ENCODE measurements around the gene TARBP1. TPM values are rescaled to one million over a fixed set of nuclear protein-coding genes. Genes with fewer than 3 reads are reported as not detected.
"Not testable (repeated sequence)": the region's sequence is repeated elsewhere in the genome, so short reads cannot be mapped to it uniquely, and the experiment has no call there.

The TARBP1 gene
- total RNA-seq, 1 experiment from 2014 or later = 27.2 TPM

DNA sequence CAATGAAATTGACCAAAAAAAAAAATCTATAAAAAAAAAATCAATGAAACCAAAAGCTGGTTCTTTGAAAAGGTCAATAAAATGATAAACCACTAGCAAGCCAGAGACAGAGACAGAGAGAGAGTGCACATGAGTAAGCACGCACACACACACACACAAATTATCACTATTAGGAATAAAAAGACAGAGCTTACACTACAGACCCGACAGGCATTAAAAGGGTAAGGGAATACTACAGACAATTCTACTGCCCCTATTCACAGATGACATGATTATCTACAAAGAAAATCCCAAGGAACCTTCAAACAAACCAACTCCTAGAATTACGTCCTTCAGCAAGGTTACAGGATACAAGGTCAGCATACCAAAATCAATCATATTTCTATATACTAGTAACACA lies 38.6 kb downstream of the TARBP1 start:
- DNase-seq (ENCODE audit: low read depth) = no peak

DNA sequence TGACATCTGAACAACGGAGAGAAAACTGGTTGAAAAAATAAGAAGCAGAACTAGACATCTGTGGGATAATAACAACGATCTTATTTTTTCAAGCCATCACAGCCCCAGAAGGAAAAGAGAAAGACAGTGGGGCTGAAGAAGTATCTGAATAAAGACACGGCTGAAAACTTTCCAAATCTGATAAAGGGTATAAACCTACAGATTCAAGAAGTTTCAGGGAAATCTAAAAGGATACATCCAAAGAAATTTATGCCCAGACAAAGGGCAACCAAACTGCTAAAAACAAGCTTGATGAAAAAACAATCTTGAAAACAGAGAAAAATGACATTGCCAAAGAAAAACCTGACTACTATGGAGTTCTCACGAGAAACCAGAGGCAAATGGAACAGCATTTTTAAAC lies 40.4 kb downstream of the TARBP1 start:
- DNase-seq (ENCODE audit: low read depth) = no peak

DNA sequence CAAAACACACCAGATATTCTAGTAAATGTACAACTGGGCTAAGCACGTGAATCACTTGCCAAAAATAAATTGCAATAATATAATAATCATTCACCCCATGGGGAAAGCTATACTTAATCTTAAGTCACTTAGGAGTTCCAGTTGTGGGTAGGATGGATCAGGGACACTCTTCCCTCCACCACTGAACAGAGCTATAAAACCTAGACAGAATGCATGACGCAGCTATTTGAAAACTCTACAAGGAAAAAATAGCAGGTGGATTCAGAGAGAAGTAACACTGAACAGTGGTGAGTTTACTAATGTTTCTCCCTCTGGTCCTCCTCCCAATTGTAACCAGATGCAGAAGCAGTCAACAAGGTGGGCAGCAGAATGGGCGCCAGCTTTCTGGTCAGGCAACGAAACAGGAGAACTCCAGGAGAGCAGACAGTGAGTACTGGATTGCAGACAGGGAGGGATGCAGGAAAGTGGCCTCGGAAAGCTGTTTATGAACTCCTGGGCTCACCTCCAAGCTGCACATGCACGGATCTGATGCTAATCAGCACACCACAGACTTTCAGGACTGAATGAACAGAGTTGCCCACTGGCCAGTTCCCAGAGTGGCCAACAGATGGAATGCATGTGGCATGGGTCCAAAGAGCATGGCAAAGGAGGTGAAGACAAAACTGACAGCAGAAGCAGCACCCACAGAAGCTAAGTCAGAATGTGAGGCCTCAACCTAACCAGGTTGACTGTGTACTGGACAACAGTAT lies 41.4 kb downstream of the TARBP1 start:
- DNase-seq (ENCODE audit: low read depth) = peak; percentile 62

DNA sequence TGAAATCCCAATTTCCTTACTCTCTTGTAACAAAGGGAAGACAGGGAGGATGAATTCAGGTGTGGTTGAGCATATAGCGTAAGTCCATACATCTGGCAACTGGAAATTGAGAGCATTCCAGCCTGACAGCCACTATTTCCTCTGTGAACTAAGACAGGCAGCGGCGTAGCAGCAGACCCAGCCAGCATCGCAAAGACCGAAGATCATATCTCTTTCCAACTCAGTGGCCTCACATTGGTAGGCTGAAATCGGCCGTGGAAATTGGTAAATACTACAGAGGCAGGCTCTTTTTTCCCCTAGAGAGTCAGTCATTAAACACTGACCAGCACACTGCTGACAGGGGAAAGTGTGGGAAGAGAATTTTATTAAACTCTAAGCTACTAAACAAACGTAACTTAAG lies 43.4 kb downstream of the TARBP1 start:
- DNase-seq (ENCODE audit: low read depth) = no peak

DNA sequence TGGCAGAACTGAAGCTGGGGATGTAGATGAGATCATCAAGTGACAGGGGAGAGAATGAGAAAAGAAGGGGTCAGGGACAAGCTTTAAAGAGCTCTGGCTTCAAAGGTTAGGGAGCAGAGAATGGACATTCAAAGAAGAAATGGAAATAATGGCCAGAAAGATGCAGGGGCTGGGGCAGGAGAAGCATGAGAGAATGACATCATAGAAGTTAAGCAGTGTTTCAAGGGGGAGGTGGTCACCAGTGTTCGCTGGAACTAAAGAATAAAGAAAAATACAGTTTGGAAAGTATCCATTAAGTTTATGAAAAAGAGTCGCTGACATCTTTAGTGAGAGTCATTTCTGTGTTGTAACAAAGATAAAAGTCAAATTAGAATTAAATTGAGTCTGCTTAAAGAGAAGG lies 44.3 kb downstream of the TARBP1 start:
- no peak for DNase-seq (ENCODE audit: low read depth)

DNA sequence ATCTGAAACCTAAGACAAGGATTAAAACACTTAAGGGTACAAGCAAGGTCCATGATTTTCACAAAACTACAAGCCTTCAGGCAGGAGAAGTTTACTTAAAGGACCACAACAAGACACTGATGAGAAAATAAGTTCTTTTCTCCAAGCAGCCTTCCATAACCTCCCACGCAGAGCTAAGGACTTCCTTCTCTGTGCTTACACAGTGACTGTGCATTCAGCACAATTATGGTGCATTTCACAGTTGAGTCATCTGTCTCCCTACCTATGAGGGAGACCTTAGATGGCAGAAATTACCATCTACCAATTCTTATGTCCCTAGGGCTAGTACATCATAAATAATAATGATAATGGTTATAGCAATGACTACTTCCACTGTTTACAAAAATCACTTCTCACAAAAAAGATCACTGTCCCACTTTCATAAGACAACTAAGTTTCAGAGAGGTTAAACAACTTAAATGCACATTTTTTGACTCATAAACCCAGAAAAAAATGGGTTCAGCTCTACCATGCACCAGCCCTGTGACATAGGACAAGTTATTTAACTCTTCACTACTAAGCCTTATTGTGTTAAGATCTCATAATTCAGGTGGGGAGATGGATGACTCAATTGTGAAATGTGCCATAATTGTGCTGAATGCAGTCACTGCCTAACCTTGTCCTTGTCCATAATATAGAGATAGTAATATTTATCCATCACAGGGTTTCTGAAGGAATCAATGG lies 45.3 kb downstream of the TARBP1 start:
- DNase-seq (ENCODE audit: low read depth) = peak; percentile 33

DNA sequence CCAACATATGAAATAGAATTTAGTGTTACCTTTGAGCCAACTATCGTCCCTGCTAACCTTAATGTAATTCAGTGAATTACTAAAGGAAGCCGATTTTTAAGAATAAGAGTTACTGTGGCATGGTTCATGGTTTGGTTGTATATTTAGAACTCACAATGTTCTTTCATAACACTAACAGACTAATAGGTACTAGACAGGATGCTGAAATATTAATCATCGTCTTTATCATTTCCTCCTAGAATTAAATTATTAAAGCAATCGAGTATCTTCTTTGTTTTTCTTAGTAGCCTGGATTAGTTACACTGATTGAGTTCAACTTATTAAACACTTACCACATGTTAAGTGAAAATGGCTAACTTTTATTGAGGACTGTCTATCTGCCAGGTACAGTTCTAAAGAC lies 47.7 kb downstream of the TARBP1 start:
- DNase-seq (ENCODE audit: low read depth) = no peak

DNA sequence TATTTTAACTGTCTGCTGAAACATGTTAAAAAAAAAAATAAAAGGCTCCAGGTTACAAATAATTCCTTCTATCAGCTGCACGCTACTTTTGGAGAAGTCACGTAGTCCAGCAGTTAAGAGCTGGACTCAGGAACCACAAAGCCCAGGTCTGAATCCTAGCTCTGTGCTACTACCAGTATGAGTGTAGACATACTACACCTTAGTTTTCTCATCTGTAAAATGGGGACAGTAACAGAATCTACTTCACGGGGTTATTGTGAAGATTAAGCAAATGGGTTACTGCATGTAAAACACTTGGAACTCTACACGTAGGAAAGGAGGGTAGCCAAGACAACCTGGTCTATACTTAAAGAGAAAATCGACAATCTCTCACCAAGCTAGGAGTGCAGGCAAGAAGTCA lies 48.3 kb downstream of the TARBP1 start:
- no peak for DNase-seq (ENCODE audit: low read depth)

DNA sequence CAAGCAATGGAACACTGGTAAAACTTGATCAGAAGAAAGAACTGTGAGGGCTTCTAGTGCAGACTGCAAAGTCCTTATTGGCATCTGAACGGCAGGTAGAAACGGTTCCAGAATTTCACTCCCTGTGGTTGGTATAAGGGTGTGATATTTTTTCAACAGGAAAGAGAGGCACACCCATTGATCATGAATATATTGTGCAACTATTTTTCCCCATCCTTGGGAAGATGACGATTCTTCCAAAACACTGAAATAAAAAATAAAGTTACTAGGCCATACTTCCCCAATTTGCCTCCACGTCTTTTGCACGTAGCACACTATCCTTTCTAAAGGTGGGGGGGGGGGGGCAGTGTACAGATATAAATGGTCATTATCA lies 49.6 kb downstream of the TARBP1 start:
- no peak for DNase-seq (ENCODE audit: low read depth)

DNA sequence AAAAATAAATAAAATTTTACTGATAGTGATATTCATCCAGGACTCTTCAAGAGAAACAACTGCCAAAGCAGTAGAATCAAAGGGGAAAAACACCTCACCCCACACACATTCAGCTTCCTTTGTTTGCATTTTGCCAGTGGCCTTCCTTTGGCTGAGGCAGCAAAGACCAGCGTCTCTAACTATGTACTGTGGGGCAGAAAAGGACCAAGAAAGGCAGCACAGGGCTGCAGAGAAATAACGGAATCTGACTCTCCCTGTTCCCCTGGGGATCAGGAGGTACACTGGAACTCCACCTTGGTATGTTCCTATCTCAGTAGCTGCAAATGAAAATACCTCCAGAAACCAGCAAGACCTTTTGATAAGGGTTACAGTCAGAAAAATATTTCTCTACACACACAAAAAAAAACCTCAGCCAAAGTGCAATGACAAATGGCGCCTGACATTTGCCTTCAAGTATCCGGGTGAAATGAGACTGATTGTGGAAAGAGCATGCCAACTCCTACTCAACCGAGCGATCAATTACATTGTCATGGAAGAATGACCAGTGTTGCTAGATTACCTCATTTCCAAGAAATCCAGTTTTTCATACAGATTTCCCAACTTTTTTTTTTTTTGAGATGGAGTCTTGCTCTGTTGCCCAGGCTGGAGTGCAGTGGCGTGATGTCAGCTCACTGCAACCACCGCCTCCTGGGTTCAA lies 50.9 kb downstream of the TARBP1 start:
- no peak for DNase-seq (ENCODE audit: low read depth)

DNA sequence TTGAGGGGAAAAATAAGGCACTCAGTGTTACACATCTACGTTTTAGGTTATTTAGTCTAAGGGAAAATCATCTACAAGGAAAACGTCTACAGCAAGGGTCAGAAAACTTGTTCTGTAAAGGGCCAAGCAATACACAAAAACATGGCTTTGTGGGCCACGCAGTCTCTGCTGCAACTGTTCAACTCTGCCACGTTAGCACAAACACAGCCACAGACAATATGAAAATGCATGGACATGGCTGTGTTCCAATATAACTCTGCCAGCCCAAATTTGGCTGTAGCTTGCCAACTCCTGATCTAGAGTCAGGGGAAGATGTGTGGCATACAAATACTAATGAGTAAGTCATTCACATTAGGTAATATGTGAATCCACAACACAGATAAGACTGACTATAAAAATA lies 65.0 kb downstream of the TARBP1 start:
- no peak for DNase-seq (ENCODE audit: low read depth)

DNA sequence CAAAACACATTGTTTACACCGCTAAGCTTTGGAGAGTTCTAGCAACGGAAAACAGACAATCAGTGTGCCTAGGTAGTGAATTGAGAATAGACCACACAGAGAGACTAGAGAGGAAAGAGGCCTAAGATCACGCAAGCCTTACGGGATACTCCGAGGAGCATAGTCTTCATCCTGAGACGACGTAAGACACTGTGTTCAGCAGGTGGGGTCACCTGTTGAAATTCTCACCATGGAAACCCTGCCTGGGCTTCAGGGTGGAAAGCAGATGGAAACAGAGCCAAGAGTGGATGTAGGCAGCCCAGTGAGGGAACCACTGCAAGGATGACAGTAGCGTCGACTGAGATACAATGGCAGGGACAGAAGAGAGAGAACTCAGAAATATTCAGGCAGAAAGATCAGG lies 65.5 kb downstream of the TARBP1 start:
- DNase-seq (ENCODE audit: low read depth) = no peak

DNA sequence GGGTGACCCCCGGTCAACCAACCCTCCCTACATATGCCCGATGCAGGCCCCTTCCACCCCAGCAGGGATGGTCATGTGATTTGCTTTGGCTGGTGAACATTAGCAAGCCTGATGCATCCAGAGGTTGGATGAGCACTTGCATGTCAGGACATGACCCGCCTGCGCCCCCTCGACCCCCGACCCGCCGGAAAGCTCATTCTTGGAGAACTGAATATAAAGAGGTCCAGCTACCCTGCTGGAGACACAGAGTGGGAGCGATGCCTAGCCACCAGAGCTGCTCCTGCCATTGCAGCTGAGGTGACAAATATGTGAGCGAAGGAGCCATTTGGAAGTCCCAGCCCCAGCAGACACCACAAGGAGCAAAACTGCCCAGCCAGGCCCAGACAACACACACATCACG lies 66.1 kb downstream of the TARBP1 start:
- no peak for DNase-seq (ENCODE audit: low read depth)

DNA sequence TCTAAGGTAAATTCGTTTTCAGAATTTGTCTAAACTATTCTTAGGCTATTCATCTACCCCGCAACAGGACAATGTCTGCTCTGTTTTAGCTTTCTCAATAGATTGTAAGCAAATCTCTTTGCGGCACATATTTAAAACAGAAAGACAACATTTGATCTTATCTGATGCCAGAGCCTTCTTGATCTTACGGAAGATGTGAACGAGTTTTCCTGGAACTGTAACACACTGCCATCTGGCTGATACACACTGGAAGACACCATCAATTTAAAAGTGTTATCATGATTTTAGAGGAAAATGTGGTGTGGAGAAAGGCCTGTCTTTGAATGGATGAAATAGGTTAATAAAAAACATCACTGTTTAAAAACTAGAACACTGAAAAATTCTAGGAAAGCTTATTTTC lies 69.7 kb downstream of the TARBP1 start:
- no peak for DNase-seq (ENCODE audit: low read depth)

DNA sequence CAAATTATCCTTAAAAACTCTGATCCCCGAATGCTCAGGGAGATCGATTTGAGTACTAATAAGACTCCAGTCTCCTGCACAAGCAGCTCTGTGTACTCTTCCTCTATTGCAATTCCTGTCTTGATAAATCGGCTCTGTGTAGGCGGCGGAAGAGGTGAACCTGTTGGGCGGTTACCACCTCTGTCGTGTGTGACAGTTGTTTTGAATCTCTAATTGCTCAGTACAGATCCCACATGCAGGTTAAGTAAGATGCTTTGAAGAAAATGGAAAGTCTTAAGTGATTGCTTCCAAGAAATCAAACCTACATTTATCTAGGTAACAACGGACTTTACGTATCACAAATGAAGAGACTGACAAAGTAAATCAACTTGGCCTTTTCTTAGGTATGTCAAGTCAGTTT lies 70.2 kb downstream of the TARBP1 start:
- DNase-seq (ENCODE audit: low read depth) = no peak

DNA sequence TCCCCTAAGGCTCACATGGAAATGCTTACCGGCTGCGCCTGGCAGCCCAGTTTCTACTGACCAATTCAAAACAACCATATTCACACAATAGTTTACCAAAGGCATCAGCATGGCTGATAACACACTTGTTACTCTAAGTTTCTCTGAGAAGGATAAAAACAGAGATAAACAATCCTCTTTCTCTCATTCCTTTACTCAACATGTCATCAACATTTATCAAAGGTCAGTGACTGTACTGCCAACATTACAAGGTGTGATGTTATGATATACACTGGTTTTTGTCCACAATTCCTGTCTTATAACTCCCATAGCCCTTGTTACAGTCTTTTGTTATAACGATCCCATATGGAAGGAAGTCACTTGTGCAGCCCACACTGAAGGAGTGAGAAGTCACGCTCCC lies 72.1 kb downstream of the TARBP1 start:
- DNase-seq (ENCODE audit: low read depth) = no peak

DNA sequence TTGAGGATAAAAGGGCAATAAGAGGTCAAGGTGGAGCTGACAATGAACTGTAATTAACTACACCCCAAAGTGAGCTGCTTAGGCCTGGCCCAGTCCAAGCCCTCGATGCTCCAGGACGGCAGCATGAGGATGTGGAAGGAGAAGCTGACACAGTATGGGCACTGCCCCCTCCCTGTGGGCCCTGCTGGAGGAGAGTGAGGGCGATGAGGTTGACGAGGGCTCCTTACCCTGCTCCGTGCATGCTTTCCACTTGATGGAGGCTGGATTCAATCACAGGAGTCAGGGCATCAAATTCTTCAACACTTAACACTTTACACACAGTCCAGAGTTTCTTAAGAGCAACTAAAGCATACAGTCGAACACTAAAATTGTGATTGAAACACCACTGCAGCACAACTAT lies 73.3 kb downstream of the TARBP1 start:
- DNase-seq (ENCODE audit: low read depth) = no peak

DNA sequence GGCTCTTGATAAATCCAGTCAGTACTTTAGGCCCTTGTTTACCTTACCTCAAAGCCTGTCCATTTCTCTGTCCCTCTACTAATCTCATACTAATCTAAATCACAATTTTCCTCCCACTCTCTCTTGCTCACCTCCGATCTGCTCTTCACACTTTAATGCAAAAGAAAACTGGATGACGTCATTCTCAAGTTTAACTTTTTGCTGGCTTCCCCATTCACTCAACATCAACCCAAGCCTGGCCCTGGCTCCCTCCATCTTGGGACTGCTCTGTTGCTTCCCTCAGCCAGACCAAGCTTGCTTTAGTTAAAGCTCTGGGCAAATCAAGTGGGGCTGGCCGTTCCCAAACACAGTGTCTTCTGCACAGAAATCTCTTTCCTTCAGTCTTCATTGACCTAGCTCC lies 76.0 kb downstream of the TARBP1 start:
- no peak for DNase-seq (ENCODE audit: low read depth)

DNA sequence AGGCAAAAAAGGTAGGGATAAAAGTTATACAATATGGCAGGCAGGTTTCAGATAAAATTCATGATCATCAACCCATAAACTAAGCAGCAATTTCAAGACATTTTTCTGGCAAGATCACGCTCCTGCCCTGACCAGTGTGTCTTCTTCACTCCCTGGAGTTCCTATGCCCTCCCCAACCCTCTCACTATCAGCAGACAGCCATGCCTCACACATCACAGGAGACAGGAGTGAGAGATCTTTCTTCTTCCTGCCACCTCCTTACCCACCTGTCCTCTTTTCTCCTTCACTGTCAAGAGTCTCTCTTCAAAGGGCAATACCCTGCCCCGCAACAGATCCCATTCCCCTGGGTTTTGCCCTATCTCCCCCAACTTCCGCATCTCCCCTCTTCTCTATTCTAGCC lies 77.3 kb downstream of the TARBP1 start:
- DNase-seq (ENCODE audit: low read depth) = no peak

DNA sequence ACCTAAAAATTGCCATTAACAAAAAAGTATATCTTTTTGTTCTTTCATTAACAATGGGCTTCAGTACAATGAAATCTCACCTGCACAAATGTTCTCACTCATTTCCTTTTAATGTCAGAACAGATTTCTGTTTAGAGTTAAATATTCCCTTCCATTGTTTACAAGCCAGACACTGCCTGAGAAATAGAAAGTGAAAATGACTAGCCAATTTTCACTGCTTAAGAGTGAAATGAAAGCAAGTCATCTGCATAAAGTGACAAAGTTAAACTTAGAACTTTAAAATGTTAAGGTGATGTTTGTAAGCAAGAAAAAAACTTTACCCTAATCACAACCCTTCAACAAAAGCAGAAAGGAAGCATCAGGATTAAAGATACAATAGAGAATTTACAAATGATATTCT lies 78.2 kb downstream of the TARBP1 start:
- DNase-seq (ENCODE audit: low read depth) = no peak

DNA sequence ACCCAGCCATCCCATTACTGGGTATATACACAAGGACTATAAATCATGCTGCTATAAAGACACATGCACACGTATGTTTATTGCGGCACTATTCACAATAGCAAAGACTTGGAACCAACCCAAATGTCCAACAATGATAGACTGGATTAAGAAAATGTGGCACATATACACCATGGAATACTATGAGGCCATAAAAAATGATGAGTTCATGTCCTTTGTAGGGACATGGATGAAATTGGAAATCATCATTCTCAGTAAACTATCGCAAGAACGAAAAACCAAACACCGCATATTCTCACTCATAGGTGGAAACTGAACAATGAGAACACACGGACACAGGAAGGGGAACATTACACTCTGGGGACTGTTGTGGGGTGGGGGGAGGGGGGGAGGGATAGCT lies 79.5 kb downstream of the TARBP1 start:
- DNase-seq (ENCODE audit: low read depth) = not testable (repeated sequence)

DNA sequence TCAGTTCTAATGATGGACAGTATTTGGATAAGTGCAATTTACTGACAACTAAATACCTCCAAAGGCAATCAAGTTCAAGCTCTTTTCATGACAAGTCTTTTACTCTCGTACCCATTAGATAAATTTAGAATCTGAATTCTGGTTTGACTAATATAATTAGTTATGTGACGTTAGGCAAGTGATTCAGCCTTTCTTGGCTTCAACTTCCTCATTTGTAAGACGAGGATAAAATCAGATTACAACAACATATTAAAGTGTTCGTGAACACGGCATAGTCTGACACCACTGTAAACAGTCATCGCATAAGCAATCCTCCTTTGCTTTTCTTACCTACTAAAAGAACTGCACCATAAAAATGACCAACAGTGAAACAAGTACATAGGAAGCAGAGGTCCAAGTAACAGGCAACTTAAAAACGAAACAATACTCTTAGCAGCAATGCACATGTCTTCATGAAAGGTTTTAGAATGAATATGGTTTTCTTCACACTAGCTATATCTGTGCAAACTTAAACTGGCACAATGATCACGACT lies 80.1 kb downstream of the TARBP1 start:
- DNase-seq (ENCODE audit: low read depth) = peak; percentile 9

DNA sequence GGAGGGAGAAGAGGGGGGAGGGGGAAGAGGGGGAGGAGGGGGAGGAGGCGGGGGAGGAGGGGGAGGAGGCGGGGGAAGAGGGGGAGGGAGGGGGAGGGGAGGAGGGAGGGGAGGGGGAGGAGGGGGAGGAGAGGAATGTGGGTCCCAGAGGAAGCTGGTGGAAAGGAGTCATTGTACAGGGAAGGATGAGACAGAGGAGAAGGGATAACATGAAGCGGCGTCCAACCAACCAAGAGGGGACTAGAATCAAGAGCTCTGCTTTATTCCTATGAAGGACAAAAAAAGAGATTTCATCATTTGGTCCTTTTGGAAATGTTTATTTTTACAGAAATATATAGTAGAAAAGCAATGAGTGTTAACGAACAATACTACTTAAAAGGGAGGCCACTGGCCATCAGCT lies 81.2 kb downstream of the TARBP1 start:
- no peak for DNase-seq (ENCODE audit: low read depth)
